SK-N-SH treated with all-trans-retinoic acid at 6 μM for 48 hours (cell line): ENCODE data around the gene EGFL8.

Experiments
- ARNTL ChIP-seq: fragments of 450-650 bp; formaldehyde crosslinking; IDR thresholded peaks from 2 replicates; pipeline ENCODE4 v1.5.0; 2020; ENCODE audit warnings: low read depth, mild to moderate bottlenecking, moderate library complexity, borderline replicate concordance
- ZNF8 ChIP-seq: fragments of 450-650 bp; formaldehyde crosslinking; IDR thresholded peaks from 2 replicates; pipeline ENCODE4 v1.5.0; 2020; ENCODE audit warnings: mild to moderate bottlenecking, moderate library complexity
- TF ChIP-seq, protein P1 (sequence below): fragments of 250-450 bp; sonication (Bioruptor Pico); IDR thresholded peaks from 2 replicates; pipeline ENCODE4 v1.5.1; 2020; ENCODE audit warnings: low read depth, mild to moderate bottlenecking, moderate library complexity

DNA sequence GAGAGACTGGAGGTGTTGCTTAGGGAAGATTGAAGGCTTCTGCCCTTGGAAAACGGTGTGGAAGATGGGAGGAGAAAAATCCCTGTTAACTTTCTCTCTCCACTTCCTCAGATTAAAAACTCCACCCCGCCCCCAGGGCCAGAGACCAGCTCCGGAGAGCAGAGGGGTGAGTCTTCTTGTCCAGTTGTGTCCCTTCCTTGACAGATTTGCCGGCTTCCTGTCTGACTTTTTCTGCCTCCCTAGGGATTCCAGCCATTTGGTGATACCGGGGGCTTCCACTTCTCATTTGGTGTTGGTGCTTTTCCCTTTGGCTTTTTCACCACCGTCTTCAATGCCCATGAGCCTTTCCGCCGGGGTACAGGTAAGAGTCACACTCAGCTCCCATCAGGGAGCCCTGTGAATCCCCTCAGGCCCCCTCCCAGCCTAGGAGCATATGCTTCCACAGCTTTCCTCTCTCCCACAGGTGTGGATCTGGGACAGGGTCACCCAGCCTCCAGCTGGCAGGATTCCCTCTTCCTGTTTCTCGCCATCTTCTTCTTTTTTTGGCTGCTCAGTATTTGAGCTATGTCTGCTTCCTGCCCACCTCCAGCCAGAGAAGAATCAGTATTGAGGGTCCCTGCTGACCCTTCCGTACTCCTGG lies 15.5 kb downstream of the EGFL8 start:
- TF ChIP-seq ZNF8 (no peak), ARNTL (CRISPR knock-in tag) (no peak)
- TF ChIP-seq, protein P1, sequence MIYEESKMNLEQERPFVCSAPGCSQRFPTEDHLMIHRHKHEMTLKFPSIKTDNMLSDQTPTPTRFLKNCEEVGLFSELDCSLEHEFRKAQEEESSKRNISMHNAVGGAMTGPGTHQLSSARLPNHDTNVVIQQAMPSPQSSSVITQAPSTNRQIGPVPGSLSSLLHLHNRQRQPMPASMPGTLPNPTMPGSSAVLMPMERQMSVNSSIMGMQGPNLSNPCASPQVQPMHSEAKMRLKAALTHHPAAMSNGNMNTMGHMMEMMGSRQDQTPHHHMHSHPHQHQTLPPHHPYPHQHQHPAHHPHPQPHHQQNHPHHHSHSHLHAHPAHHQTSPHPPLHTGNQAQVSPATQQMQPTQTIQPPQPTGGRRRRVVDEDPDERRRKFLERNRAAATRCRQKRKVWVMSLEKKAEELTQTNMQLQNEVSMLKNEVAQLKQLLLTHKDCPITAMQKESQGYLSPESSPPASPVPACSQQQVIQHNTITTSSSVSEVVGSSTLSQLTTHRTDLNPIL (CRISPR knock-in tag) = no peak
